Brain microvascular endothelial cell (primary cell): Measurements from ENCODE around the gene KHDC4.

ENCODE experiments used
- DNase-seq: peaks from one replicate; pipeline ENCODE4 v3.0.0-alpha.2; 2020
- H3K27ac ChIP-seq: fragments of 250-450 bp; sonication (Bioruptor Pico); 2 replicates; pipeline ENCODE4 v1.5.1; 2020; ENCODE audit warnings: mild to moderate bottlenecking, moderate library complexity
- H3K27me3 ChIP-seq: fragments of 250-450 bp; sonication (Bioruptor Pico); replicated peaks from 2 replicates; pipeline ENCODE4 v1.5.1; 2020; ENCODE audit warnings: mild to moderate bottlenecking
- H3K36me3 ChIP-seq: fragments of 250-450 bp; sonication (Bioruptor Pico); replicated peaks from 2 replicates; pipeline ENCODE4 v1.5.1; 2020; ENCODE audit warnings: mild to moderate bottlenecking
- H3K4me3 ChIP-seq: 2 replicates; pipeline ENCODE4 v1.5.1; 2011; ENCODE audit warnings: low read depth, mild to moderate bottlenecking, control low read depth, low read length, moderate library complexity
- CTCF ChIP-seq: IDR thresholded peaks from 2 replicates; pipeline ENCODE4 v1.5.1; 2011; ENCODE audit warnings: low read depth, mild to moderate bottlenecking, moderate library complexity, low read length, control low read depth, inconsistent platforms; ENCODE audit errors: missing control alignments
- in situ Hi-C: cut with HindIII; loops from 2 replicates; pipeline ENCODE4 v1.10.0; 2017; ENCODE audit warnings: low sequenced_read_pairs, low pct_ligation_motif_present

Gene KHDC4

GRCh38 chr1:155966750-155967149 is 32.5 kb upstream of the KHDC4 start:
- in situ Hi-C loops = no loop called here
- TF ChIP-seq CTCF = no peak
- no peak for DNase-seq
- H3K27ac ChIP-seq = no peak overlapping the region
- no peaks in the 10 kb centered on the region for H3K27me3 ChIP-seq
- no peak overlapping the region for H3K4me3 ChIP-seq
- H3K36me3 ChIP-seq = peaks cover 70% of the 10 kb centered on the region

GRCh38 chr1:155966135-155966534 is 31.9 kb upstream of the KHDC4 start:
- H3K4me3 ChIP-seq = no peak overlapping the region
- no peak for DNase-seq
- H3K27ac ChIP-seq = no peak overlapping the region
- H3K36me3 ChIP-seq = peaks cover 75% of the 10 kb centered on the region
- H3K27me3 ChIP-seq = no peaks in the 10 kb centered on the region
- in situ Hi-C loops = no loop called here
- TF ChIP-seq CTCF = peak; percentile 48

GRCh38 chr1:155964193-155964592 is 30.0 kb upstream of the KHDC4 start:
- no peak for DNase-seq
- H3K27ac ChIP-seq = no peak overlapping the region
- no peak overlapping the region for H3K4me3 ChIP-seq
- in situ Hi-C loops = no loop called here
- TF ChIP-seq CTCF = no peak
- no peaks in the 10 kb centered on the region for H3K27me3 ChIP-seq
- H3K36me3 ChIP-seq = peaks cover 86% of the 10 kb centered on the region

GRCh38 chr1:155962599-155963211 is 28.5 kb upstream of the KHDC4 start:
- H3K4me3 ChIP-seq = no peak overlapping the region
- in situ Hi-C loops = no loop called here
- no peaks in the 10 kb centered on the region for H3K27me3 ChIP-seq
- TF ChIP-seq CTCF = no peak
- peak overlapping the region; percentile 85 for H3K27ac ChIP-seq
- H3K36me3 ChIP-seq = peaks cover 87% of the 10 kb centered on the region
- no peak for DNase-seq

- Histone ChIP-seq H3K36me3 (peaks cover 87% of the 10 kb centered on the region), H3K4me3 (no peak overlapping the region), H3K27me3 (no peaks in the 10 kb centered on the region), H3K27ac (peak overlapping the region; percentile 85)
- peak; percentile 96 for DNase-seq
- peak; percentile 65 for TF ChIP-seq CTCF
- in situ Hi-C loops = no loop called here
These were observed 27.7 kb upstream of the KHDC4 start for GRCh38 chr1:155961937-155962336.
